HG02840 (cell line): ENCODE results near the gene NKTR.

Experiments used
- ATAC-seq: cut with Tn5 transposase; IDR thresholded peaks from one replicate; pipeline ENCODE4 v1.9.1; 2021; ENCODE audit warnings: mild to moderate bottlenecking, moderate library complexity, moderate number of reproducible peaks; ENCODE audit not compliant: unreplicated experiment, low FRiP score

NKTR gene

DNA sequence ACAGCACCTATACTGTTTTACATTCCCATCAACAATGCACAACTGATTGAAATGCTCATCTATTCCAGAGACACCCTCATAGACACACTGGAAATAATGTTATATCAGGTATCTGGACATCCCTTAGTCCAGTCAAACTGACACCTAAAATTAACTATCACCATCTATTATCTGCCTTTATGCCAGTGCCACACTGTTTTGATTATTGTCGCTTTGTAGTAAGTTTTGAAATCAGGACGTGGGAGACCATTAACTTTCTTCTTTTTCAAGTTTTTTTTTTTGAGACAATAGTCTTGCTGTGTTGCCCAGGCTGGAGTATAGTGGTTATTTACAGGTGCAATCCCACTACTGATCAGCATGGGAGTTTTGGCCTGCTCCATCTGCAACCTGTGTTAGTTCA lies 75.4 kb downstream of the NKTR start:
- no peak for ATAC-seq

DNA sequence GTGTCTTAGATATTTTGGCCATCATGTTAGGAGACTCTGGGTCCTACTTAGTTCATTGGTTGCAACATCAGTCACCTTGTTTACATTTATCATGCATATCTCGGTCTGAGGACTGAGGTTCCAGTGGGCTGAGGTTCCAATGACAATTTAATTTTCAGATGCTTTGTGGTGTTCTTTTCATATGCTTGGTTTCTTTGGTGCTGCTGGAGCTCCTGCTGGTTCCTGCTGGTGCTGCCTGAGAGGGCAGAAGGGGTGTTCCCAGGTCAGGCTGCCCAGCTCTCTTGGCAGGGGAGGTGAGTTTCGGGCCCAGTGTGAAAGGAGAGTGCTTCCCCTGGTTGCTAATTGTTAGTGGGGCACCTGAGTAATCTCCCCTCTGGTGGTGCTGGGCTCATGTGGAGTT lies 78.0 kb downstream of the NKTR start:
- no peak for ATAC-seq

DNA sequence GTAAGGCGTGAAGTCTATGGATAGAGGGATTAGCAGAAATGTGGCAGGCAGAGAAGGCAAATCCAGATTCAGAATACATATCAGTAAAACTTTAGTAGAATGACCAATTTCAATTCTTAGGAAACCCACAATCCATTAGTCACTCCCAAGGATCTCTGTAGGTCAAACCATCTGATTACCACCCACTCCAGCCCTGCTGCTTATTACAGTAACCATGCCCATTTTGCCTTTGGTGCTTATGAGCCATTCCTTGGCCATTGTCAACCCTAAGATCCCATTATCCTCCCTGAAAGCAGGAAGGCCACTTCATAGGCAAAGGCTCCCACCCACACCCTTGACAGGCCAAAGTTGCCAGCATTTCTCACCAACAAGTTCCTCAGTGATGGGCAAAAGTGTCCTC lies 79.8 kb downstream of the NKTR start:
- ATAC-seq: no peak

DNA sequence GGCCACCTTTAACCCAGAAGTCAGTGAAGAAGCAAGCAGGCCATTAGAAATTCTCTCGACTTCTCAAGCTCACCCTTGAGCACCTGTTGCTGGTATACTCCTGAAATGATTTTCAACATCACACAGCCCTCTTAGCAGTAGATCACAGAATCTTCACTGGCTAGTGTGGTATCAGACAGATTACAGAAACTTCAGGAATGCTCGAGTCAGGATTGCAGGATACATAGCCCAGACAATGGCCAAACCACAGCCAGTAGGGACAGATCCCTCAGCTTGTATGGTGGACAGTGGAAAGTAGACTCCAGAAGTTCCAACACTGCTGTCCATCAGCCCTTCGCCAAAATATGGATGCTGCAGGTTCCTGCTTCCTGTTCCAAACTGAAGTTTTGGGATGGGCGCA lies 80.3 kb downstream of the NKTR start:
- ATAC-seq: no peak

DNA sequence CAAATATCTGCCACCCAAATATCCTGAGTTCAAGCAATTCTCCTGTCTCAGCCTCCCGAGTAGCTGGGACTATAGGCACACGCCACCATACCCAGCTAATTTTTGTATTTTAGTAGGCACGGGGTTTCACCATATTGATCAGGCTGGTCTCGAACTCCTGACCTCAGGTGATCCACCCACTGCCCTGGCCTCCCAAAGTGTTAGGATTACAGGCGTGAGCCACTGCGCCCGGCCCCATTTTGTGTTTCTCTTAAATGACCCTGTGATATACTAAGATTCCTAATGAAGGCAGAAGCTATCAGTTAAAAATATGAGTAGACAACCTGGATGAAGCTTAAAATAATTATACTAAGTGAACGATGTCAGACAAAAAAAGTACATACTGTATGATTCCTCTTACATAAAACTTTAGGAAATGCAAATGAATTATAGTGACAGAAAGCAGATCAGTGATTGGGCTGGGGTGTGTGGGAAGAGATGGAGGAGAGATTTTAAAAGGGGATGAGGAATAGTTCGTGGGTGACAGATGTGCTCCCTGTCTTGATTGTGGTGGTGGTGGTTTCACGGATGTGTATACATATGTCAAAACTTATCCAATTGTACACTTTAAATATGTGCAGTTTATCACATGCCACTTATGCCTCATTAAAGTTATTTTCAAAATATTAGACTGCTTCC lies 81.0 kb downstream of the NKTR start:
- no peak for ATAC-seq

DNA sequence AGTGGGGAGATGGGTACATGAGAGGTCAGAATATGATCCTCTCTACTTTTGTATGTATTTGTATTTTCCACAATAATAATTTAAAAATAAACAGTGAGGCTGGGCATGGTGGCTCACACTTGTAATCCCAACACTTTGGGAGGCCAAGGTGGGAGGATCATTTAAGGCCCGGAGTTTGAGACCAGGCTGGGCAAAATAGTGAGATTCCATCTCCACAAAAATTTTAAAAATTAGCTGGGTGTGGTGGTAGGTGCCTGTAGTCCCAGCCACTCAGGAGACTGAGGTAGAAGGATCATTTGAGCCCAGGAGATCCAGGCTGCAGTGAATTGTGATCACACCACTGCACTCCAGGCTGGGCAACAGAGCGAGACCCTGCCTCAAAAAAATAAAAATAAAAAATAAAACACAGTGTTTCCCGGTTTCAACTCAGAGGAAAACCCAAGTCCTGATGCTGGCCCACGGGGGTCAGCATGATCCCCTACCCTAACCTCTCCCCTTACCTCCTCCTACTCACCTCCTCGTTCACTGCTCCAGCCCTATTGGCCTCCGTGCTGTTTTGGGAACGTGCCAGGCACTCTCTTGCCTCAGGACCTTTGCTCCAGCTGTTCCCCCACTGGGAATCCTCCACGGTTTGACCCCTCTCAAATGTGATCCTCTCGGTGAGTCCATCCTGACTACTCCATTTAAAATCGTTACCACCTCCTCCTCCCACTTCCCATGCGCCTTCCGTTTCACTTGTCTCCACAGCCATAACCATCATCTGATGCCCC lies 82.0 kb downstream of the NKTR start:
- no peak for ATAC-seq

DNA sequence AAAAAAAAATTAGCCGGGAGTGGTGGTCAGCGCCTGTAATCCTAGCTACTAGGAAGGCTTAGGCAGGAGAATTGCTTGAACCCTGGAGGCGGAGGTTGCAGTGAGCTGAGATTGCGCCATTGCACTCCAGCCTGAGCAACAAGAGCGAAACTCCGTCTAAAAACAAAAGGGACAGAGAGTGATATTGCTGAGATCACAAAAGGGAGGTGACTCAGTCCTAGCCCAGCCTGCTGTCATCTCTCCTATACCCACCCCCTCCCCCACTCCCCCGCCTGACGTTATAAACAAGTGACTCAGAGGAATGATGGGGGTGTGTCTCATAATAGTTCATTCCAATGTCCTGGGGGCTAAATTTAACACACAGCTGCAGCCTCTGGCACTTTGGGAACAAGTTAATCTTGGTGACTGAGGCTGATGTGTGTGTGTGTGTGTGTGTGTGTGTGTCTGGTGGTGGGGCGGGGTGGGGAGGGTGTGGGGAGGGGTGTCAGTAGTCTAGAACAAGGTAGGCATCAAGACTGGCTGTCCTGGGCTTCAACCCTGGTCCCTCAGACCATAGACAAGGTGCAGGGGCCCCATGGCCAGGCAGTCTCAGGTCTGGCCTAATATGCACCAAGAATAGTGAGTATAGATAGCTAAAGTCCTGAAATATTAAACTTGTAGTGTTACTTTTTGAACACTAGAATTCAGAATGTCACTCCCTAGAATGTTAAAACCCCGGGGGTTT lies 83.6 kb downstream of the NKTR start:
- no peak for ATAC-seq

DNA sequence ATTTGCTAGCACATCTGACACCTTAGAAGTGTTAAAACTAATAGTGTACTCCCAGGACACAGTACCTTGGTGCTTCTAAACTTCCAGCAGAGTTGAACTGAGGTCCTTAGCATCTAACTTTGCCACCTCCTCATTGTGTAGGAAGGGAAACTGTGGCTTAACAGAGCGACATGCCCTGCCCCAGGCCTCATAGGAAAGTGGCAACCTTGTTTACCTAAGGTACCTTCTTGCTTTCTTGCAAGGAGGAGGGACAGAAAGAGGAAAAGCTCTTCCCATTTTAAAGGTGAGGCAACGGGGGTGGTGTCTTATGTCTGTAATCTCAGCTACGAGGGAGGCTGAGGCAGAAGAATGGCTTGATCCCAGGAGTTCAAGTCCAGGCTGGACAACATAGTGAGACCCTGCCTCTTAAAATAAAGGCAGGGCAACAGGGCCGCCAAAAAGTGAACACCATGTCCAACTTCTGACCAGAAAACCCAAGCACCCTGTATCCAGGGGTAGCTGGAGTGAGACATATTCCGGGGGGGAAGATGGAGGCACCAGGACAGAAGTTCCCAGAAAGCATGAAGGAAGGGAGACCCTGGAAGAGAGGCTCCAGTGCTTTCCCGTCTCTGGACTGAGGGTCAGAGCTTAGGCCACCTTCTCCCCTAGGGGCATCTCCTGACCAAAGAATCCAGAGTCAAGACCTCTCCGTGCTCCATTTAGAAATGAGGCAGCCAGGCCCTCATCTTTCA lies 84.3 kb downstream of the NKTR start:
- no peak for ATAC-seq

DNA sequence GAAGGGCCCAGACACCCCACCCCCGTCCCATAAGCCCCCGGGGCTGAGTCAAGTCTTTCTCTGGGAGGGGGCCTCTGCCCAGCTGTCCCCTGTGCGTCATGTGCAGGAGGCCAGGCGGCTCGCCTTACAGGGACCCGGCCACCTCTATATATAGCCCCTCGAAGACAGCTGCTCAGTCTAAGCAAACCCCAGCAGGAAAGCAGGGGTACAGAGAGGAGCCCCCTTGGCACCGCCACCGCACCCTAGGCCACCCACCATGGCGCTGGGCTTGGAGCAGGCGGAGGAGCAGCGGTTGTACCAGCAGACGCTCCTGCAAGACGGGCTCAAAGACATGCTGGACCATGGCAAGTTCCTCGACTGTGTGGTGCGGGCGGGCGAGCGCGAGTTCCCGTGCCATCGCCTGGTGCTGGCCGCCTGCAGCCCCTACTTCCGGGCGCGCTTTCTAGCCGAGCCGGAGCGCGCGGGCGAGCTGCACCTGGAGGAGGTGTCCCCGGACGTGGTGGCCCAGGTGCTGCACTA lies 84.9 kb downstream of the NKTR start, which contains the start of gene KLHL40:
Gene KLHL40 (plus strand): TSS at position 175 of the 519 bp plus-strand sequence. CDS start 82 bp downstream, at position 257.
- ATAC-seq: no peak

DNA sequence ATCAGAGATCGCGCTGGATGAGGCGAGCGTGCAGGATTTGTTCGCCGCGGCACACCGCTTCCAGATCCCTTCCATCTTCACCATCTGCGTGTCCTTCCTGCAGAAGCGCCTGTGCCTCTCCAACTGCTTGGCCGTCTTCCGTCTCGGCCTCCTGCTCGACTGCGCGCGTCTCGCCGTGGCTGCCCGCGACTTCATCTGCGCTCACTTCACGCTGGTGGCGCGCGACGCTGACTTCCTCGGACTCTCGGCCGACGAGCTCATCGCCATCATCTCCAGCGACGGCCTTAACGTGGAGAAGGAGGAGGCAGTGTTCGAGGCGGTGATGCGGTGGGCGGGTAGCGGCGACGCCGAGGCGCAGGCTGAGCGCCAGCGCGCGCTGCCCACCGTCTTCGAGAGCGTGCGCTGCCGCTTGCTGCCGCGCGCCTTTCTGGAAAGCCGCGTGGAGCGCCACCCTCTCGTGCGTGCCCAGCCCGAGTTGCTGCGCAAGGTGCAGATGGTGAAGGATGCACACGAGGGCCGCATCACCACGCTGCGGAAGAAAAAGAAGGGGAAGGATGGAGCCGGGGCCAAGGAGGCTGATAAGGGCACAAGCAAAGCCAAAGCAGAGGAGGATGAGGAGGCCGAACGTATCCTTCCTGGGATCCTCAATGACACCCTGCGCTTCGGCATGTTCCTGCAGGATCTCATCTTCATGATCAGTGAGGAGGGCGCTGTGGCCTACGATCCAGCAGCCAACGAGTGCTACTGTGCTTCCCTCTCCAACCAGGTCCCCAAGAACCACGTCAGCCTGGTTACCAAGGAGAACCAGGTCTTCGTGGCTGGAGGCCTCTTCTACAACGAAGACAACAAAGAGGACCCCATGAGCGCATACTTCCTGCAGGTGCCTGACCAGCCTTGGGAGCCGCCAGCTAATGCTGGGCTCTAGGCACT lies 85.7 kb downstream of the NKTR start:
- ATAC-seq: no peak

DNA sequence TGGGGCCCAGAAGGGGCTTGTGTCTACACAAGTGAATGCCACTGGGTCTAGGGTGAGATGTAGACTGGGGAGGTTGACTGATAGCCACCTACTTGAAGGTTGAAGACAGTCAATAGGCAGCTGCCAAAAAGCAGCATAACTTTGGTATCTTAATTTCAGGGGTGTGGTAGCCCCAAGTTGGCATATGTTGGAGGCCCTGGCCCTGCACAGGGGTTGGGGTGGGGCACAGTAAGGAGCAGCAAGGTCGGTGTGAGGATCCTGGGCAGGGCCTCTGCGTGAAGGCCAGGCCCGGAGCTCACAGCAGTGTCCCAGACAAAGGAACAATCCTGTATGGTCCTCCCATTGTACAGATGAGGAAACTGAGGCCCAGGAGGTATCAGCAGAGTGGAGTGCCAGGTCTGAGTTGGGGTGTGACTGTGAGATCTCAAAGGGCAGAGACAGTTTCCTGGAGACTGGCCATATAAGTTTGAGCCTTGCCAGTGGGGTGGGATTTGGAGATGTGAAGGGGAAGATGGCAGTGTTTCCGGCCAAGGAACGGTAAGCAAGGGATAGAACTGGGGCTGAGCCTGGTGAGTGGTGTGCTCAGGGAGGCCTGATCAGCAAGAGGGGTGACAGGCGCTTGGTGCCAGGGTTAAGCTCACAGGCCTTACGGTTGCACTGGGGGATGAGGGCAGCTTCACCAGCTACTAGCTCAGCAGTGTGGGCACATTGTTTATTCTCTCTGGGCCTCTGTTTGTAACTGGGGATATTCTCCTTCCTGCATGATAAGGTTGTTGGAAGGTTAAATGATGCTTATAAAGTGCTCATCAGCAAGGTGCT lies 86.6 kb downstream of the NKTR start:
- no peak for ATAC-seq

DNA sequence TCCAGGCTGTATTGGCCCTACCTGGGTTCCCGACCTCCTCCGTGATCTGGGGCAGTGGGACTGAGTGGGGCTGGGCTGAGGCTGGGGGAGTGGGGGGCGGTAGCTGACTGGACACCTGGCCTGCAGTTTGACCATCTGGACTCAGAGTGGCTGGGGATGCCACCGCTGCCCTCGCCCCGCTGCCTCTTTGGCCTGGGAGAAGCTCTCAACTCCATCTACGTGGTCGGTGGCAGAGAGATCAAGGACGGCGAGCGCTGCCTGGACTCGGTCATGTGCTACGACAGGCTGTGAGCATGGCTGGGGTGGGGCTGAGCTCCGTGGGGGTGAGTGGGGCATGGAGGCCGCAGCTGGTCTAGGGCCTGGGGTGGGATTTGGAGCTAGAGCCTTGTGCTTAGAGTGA lies 87.5 kb downstream of the NKTR start:
- ATAC-seq: no peak

DNA sequence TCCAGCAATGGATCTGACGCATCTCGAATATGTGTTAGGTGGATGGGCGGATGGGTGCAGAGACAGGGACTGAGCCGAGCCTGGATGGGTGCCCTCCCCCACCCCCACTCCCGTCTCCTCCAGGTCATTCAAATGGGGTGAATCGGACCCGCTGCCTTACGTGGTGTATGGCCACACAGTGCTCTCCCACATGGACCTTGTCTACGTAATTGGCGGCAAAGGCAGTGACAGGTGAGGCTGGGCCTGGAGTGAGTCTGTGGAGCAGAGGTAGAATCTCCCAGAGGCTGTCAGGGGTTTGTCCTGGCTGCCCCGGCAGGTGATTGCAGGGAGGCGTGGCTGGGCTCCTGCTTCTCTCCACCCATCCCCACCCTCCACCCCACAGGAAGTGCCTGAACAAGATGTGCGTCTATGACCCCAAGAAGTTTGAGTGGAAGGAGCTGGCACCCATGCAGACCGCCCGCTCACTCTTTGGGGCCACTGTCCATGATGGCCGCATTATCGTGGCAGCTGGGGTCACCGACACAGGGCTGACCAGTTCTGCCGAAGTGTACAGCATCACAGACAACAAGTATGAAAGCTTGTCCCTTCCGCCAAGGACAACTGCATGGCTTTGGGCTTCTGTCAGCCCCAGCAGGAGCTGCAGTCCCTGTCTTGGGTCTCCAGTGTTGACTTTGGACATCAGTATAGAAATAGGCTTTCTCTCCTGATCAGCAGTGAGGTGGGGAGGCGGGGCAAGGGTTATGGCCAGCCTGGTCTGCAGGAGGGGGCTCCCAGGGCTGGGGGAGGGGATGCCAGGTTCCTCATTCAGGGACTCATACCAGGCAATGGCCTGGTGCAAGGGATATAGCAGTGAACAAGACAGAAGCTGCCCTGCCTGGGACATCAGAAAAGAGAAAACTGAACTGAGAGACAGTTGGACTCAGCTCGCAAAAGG lies 88.3 kb downstream of the NKTR start:
- no peak for ATAC-seq

DNA sequence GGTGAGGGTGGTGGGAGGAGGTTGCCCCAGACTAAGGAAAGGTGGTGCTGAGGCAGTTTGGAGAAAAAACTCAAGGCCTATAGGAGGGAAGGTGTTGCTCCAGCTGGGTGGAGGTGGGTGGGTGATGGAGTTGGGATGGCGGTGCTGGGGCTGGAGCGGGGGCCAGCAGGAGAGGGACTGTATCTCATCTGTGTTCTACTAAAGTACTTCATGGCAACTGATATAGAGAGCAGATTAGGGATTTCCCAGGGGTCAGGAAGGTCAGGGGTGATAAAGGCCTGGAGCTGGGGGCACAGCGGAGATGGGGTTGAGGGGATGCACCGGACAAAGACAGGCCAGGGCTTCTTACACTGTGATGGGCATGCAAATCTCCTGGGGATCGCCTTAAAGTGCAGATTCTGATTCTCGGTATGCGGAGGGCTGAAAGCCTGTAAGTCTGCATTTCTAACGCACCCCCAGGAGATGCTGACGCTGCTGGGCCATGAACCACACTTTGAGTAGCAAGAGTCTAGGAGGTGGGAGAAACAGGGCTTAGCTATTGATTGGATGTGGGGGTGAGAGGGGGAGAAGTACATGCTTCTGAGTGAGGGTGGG lies 89.0 kb downstream of the NKTR start:
- ATAC-seq: no peak

DNA sequence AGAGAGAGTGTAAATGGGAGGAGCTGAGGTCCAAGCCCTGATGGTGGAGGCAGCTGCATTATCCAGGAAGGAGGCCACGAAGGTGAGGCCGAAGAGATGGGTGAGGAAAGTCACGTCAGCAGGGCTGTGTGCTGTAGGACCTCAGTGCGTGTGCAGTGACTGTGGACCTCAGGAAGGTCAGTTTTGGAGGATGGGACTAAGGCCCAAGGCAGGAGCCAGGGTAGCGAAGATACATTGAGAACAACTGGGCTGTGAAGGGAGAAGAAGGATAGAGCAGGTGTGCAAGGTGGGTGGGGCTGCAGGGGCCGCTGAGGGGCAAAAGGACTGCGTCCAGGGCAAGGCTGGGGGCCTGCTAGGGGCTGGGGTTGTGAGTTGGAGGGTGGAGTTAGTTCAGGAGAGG lies 89.7 kb downstream of the NKTR start:
- no peak for ATAC-seq

DNA sequence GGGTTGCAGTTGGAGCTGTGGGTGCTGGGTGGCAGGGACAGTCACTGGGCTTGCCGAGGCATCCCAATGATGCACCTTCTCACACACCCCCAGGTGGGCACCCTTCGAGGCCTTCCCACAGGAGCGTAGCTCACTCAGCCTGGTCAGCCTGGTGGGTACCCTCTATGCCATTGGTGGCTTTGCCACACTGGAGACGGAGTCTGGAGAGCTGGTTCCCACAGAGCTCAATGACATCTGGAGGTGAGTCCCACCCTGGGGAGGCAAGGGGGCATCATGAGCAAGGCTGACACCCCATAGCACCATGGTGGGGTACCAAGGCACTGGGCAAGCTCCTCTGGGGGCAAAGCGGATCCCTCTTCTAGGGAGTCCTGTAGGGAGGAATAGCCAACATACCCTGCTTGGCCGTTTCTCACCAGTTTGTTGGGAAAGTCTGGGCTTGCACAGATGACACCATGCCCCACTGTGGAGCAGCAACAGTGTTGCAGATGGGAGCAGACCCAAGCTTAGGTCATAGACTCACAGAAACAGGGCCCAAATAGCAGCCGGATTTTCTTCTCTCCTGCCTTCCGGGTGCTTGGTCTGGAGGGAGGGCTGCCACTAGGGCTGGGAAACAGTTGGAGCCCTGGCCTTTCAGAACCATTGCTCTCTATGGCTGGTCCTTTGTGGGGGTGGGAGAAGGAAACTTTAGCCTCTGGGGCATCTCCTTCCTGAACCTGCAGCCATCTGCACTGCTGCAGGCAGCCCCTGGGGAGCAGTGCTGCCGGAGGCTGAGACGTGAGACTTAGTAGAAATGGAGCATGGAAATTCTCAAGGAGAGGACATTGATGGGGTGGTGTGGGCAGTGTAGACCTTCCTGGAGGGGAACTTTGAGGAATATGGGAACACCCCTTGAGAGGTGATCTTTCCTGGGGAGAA lies 90.5 kb downstream of the NKTR start:
- ATAC-seq: no peak
